ENCODE measurements around the gene CLDN14.

DNA sequence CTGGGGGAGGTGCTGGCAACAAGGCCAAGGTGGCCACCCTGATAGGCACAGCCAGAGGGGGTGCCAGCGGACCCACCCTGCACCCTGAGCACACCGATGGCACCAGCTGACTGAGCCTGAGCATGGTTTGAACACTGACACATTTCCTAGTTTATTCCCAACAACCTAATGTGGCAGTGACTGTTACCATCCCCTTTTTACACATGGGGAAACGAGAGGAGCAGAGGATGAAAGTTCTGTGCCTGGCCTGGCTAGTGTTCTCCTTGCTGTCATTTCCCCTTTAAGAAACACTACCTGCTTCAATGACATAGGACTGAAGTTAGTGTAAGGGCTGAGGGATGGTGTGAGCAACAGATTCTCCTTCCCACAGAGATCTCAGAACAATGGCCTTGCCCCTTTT, 15.3 kb downstream of the CLDN14 start:
- TF ChIP-seq, protein P1, sequence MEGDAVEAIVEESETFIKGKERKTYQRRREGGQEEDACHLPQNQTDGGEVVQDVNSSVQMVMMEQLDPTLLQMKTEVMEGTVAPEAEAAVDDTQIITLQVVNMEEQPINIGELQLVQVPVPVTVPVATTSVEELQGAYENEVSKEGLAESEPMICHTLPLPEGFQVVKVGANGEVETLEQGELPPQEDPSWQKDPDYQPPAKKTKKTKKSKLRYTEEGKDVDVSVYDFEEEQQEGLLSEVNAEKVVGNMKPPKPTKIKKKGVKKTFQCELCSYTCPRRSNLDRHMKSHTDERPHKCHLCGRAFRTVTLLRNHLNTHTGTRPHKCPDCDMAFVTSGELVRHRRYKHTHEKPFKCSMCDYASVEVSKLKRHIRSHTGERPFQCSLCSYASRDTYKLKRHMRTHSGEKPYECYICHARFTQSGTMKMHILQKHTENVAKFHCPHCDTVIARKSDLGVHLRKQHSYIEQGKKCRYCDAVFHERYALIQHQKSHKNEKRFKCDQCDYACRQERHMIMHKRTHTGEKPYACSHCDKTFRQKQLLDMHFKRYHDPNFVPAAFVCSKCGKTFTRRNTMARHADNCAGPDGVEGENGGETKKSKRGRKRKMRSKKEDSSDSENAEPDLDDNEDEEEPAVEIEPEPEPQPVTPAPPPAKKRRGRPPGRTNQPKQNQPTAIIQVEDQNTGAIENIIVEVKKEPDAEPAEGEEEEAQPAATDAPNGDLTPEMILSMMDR (IDR thresholded peaks at IDR 0.05; ENCODE audit: poor library complexity), result no peak
- TF ChIP-seq EZH2 (IDR thresholded peaks at IDR 0.05; ENCODE audit: borderline replicate concordance), result no peak
